ENCODE measurements around the gene PLA1A.
"Not testable (repeated sequence)": the region's sequence is repeated elsewhere in the genome, so short reads cannot be mapped to it uniquely, and the experiment has no call there.

Gene PLA1A

GRCh38 chr3:119586733-119587172 is 10.9 kb upstream of the PLA1A start:
- TF ChIP-seq CTCF (IDR thresholded peaks at IDR 0.05; ENCODE audit: low read length, missing control alignments) = no peak
- no peak overlapping the region for H3K4me3 ChIP-seq (replicated peaks; ENCODE audit: low read depth, low read length)
- DNase-seq (ENCODE audit: low read depth) = no peak

DNA sequence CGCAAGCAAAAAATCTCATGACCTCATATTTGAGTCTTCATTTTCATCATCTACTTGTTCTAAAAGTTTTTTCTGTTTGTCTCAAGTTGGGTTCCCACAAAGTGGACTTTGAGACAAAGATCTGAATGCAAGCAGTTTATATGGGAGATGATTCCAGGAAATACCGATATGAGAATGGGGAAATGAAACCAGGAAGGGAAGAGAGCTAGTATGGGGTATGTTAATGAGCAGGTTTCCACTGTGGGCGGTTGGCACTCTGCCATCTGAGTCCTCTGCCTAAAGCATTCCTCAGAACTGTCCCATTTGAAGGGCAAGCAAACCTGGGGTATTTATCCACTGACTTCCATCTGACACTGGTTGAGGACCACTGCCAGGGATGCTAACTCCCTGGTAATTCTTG is 9.6 kb upstream of the PLA1A start:
- no peak overlapping the region for H3K4me3 ChIP-seq (replicated peaks; ENCODE audit: low read depth, low read length)
- TF ChIP-seq CTCF (IDR thresholded peaks at IDR 0.05; ENCODE audit: low read length, missing control alignments) = no peak
- no peak for DNase-seq (ENCODE audit: low read depth)

GRCh38 chr3:119589102-119589773 is 8.4 kb upstream of the PLA1A start:
- no peak for DNase-seq (ENCODE audit: low read depth)
- no peak for TF ChIP-seq CTCF (IDR thresholded peaks at IDR 0.05; ENCODE audit: low read length, missing control alignments)
- no peak overlapping the region for H3K4me3 ChIP-seq (replicated peaks; ENCODE audit: low read depth, low read length)

DNA sequence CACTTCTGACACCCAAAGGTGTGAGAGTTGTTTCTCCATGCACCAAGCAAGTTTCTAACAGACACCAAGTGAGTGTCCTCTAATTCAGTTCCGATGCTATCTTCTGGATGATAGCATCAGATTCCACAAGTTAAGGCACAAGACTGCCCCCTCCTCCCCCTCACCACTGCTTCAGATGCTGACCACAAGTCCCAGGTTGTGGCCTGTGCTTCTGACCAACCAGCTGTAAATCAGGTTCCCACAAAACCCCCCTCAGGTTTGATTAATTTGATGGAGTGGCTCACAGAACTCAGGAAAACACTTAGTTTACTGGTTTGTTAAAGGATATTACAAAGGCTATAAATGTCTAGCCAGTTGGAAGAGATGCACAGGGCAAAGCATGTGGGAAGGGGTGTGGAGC is 7.0 kb upstream of the PLA1A start:
- DNase-seq (ENCODE audit: low read depth) = no peak
- no peak overlapping the region for H3K4me3 ChIP-seq (replicated peaks; ENCODE audit: low read depth, low read length)
- no peak for TF ChIP-seq CTCF (IDR thresholded peaks at IDR 0.05; ENCODE audit: low read length, missing control alignments)

- TF ChIP-seq CTCF (IDR thresholded peaks at IDR 0.05; ENCODE audit: low read length, missing control alignments) = no peak
- no peak for DNase-seq (ENCODE audit: low read depth)
- no peak overlapping the region for H3K4me3 ChIP-seq (replicated peaks; ENCODE audit: low read depth, low read length)
Measured at GRCh38 chr3:119592861-119593260, 4.8 kb upstream of the PLA1A start.

- H3K4me3 ChIP-seq (replicated peaks; ENCODE audit: low read depth, low read length) = no peak overlapping the region
- DNase-seq (ENCODE audit: low read depth) = no peak
- no peak for TF ChIP-seq CTCF (IDR thresholded peaks at IDR 0.05; ENCODE audit: low read length, missing control alignments)
Measured at GRCh38 chr3:119594066-119594465, 3.6 kb upstream of the PLA1A start.

DNA sequence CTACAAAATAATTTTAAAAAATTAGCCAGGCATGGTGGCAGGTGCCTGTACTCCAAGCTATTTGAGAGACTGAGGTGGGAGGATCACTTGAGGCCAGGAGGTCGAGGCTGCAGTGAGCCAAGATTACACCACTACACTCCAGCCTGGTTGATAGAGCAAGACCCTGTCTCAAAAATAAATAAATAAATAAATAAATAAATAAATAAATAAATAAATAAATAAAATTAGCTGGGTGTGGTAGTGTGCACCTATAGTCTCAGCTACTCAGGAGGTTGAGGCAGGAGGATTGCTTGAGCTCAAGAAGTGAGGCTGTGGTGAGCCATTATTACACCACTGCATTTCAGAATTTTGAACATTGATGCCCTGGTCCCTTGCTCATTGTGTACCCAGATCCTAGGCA is 2.8 kb upstream of the PLA1A start:
- DNase-seq (ENCODE audit: low read depth); H3K4me3 ChIP-seq (replicated peaks; ENCODE audit: low read depth, low read length): not testable (repeated sequence)

All from fibroblast of pulmonary artery (primary cell).